SJSA1 (cell line): Measurements from ENCODE around the gene TRAF3. TPM values are rescaled to one million over a fixed set of nuclear protein-coding genes. Genes with fewer than 3 reads are reported as not detected.
"Not testable (repeated sequence)": the region's sequence is repeated elsewhere in the genome, so short reads cannot be mapped to it uniquely, and the experiment has no call there.

Experiments used
- DNase-seq, 2 experiments: peaks; one replicate each; pipeline ENCODE4 v3.0.0-alpha.2; 2015 to 2020; ENCODE audit warnings: low spot score in 2 of 2, low read depth in 1 of 2
- H3K27ac ChIP-seq: fragments of 250-450 bp; sonication (Bioruptor Pico); 2 replicates; pipeline ENCODE4 v1.5.1; 2020; ENCODE audit warnings: mild to moderate bottlenecking, moderate library complexity
- H3K27me3 ChIP-seq: fragments of 250-450 bp; sonication (Bioruptor Pico); replicated peaks from 2 replicates; pipeline ENCODE4 v1.5.1; 2020; ENCODE audit warnings: mild to moderate bottlenecking, moderate library complexity
- H3K36me3 ChIP-seq: fragments of 250-450 bp; sonication (Bioruptor Pico); 2 replicates; pipeline ENCODE4 v1.5.1; 2020; ENCODE audit warnings: mild to moderate bottlenecking
- H3K4me1 ChIP-seq: fragments of 250-450 bp; sonication (Bioruptor Pico); replicated peaks from 2 replicates; pipeline ENCODE4 v1.6.1; 2021; ENCODE audit warnings: mild to moderate bottlenecking
- H3K4me3 ChIP-seq: fragments of 250-450 bp; sonication (Bioruptor Pico); 2 replicates; pipeline ENCODE4 v1.5.1; 2020; ENCODE audit warnings: mild to moderate bottlenecking
- H3K9me3 ChIP-seq: fragments of 250-450 bp; sonication (Bioruptor Pico); replicated peaks from 2 replicates; pipeline ENCODE4 v1.5.1; 2020; ENCODE audit warnings: mild to moderate bottlenecking
- total RNA-seq: library from RNA; depleted of rRNA; stranded (reverse); fragments of >200 nt; shearing (Covaris generic); gene quantifications from 2 replicates; pipeline ENCODE4 v1.2.3, GENCODE V29; 2014

Gene TRAF3
- total RNA-seq, 1 experiment from 2014 or later: 24.2 TPM

- no peaks in the 10 kb centered on the region for H3K9me3 ChIP-seq
- H3K4me1 ChIP-seq: peaks cover 14% of the 10 kb centered on the region
- peaks cover 11% of the 10 kb centered on the region for H3K36me3 ChIP-seq
- no peak overlapping the region for H3K4me3 ChIP-seq
- DNase-seq: no peak
- H3K27ac ChIP-seq: no peak overlapping the region
- no peaks in the 10 kb centered on the region for H3K27me3 ChIP-seq
These were observed 49.8 kb downstream of the TRAF3 start for GRCh38 chr14:102826751-102827675.

- no peak overlapping the region for H3K4me3 ChIP-seq
- no peak overlapping the region for H3K27ac ChIP-seq
- no peaks in the 10 kb centered on the region for H3K9me3 ChIP-seq
- H3K27me3 ChIP-seq: no peaks in the 10 kb centered on the region
- peaks cover 11% of the 10 kb centered on the region for H3K36me3 ChIP-seq
- peaks cover 14% of the 10 kb centered on the region for H3K4me1 ChIP-seq
- no peak for DNase-seq
These were observed 50.5 kb downstream of the TRAF3 start for GRCh38 chr14:102827716-102828115.

GRCh38 chr14:102828151-102828550 lies 50.9 kb downstream of the TRAF3 start:
- H3K36me3 ChIP-seq: peaks cover 11% of the 10 kb centered on the region
- no peaks in the 10 kb centered on the region for H3K27me3 ChIP-seq
- H3K4me3 ChIP-seq: no peak overlapping the region
- no peaks in the 10 kb centered on the region for H3K9me3 ChIP-seq
- no peak for DNase-seq
- no peak overlapping the region for H3K27ac ChIP-seq
- peaks cover 14% of the 10 kb centered on the region for H3K4me1 ChIP-seq

GRCh38 chr14:102829016-102829548 lies 51.8 kb downstream of the TRAF3 start:
- Histone ChIP-seq H3K27ac (no peak overlapping the region), H3K9me3 (no peaks in the 10 kb centered on the region), H3K36me3 (peaks cover 14% of the 10 kb centered on the region), H3K4me1 (peaks cover 13% of the 10 kb centered on the region), H3K27me3 (no peaks in the 10 kb centered on the region), H3K4me3 (no peak overlapping the region)
- DNase-seq: no peak

- no peak overlapping the region for H3K27ac ChIP-seq
- DNase-seq: no peak
- H3K4me3 ChIP-seq: no peak overlapping the region
These were observed 53.3 kb downstream of the TRAF3 start for GRCh38 chr14:102830474-102831045.

GRCh38 chr14:102831163-102831804 lies 54.0 kb downstream of the TRAF3 start:
- Histone ChIP-seq H3K36me3 (peaks cover 18% of the 10 kb centered on the region), H3K9me3 (no peaks in the 10 kb centered on the region), H3K4me3 (no peak overlapping the region), H3K4me1 (no peaks in the 10 kb centered on the region), H3K27ac (no peak overlapping the region), H3K27me3 (no peaks in the 10 kb centered on the region)
- DNase-seq: no peak

More at GRCh38 chr14:102830474-102831045, 53.3 kb downstream of the TRAF3 start:
- no peaks in the 10 kb centered on the region for H3K4me1 ChIP-seq
- no peaks in the 10 kb centered on the region for H3K9me3 ChIP-seq
- peaks cover 21% of the 10 kb centered on the region for H3K36me3 ChIP-seq
- H3K27me3 ChIP-seq: no peaks in the 10 kb centered on the region

GRCh38 chr14:102833341-102833740 lies 56.1 kb downstream of the TRAF3 start:
- Histone ChIP-seq H3K27ac (no peak overlapping the region), H3K36me3 (peaks cover 22% of the 10 kb centered on the region), H3K4me1 (no peaks in the 10 kb centered on the region), H3K27me3 (no peaks in the 10 kb centered on the region), H3K4me3 (no peak overlapping the region), H3K9me3 (no peaks in the 10 kb centered on the region)
- no peak for DNase-seq

- Histone ChIP-seq H3K4me1 (no peaks in the 10 kb centered on the region), H3K27ac (no peak overlapping the region), H3K36me3 (peaks cover 22% of the 10 kb centered on the region), H3K9me3 (no peaks in the 10 kb centered on the region), H3K4me3 (no peak overlapping the region), H3K27me3 (no peaks in the 10 kb centered on the region)
- no peak for DNase-seq
These were observed 56.7 kb downstream of the TRAF3 start for GRCh38 chr14:102833991-102834390.

- DNase-seq: no peak
- Histone ChIP-seq H3K27ac (no peak overlapping the region), H3K4me3 (no peak overlapping the region), H3K4me1 (no peaks in the 10 kb centered on the region), H3K36me3 (peaks cover 22% of the 10 kb centered on the region), H3K27me3 (no peaks in the 10 kb centered on the region), H3K9me3 (no peaks in the 10 kb centered on the region)
These were observed 58.7 kb downstream of the TRAF3 start for GRCh38 chr14:102835959-102836358.

- peaks cover 22% of the 10 kb centered on the region for H3K36me3 ChIP-seq
- not testable (repeated sequence) for H3K27ac ChIP-seq, H3K9me3 ChIP-seq, H3K4me1 ChIP-seq, H3K4me3 ChIP-seq, H3K27me3 ChIP-seq, DNase-seq
These were observed 59.9 kb downstream of the TRAF3 start for GRCh38 chr14:102837120-102837519.

GRCh38 chr14:102838501-102838900 lies 61.3 kb downstream of the TRAF3 start:
- Histone ChIP-seq H3K9me3 (no peaks in the 10 kb centered on the region), H3K27me3 (no peaks in the 10 kb centered on the region)
- no peak for DNase-seq

GRCh38 chr14:102840115-102840514 lies 62.9 kb downstream of the TRAF3 start:
- Histone ChIP-seq H3K36me3 (peaks cover 13% of the 10 kb centered on the region), H3K27ac (no peak overlapping the region), H3K27me3 (no peaks in the 10 kb centered on the region), H3K4me1 (no peaks in the 10 kb centered on the region), H3K9me3 (no peaks in the 10 kb centered on the region), H3K4me3 (no peak overlapping the region)
- no peak for DNase-seq

More at GRCh38 chr14:102838501-102838900, 61.3 kb downstream of the TRAF3 start:
- peaks cover 22% of the 10 kb centered on the region for H3K36me3 ChIP-seq
- no peak overlapping the region for H3K27ac ChIP-seq
- no peaks in the 10 kb centered on the region for H3K4me1 ChIP-seq
- no peak overlapping the region for H3K4me3 ChIP-seq

GRCh38 chr14:102840771-102841528 lies 63.7 kb downstream of the TRAF3 start:
- no peak overlapping the region for H3K4me3 ChIP-seq
- no peaks in the 10 kb centered on the region for H3K4me1 ChIP-seq
- H3K27ac ChIP-seq: no peak overlapping the region
- no peak for DNase-seq
- H3K36me3 ChIP-seq: peaks cover 12% of the 10 kb centered on the region
- H3K9me3 ChIP-seq: no peaks in the 10 kb centered on the region
- no peaks in the 10 kb centered on the region for H3K27me3 ChIP-seq
